GM21529 (cell line): ENCODE data around the gene P2RY14.

Experiments used
- ATAC-seq: cut with Tn5 transposase; IDR thresholded peaks from one replicate; pipeline ENCODE4 v1.9.1; 2021; ENCODE audit not compliant: unreplicated experiment

P2RY14 gene

DNA sequence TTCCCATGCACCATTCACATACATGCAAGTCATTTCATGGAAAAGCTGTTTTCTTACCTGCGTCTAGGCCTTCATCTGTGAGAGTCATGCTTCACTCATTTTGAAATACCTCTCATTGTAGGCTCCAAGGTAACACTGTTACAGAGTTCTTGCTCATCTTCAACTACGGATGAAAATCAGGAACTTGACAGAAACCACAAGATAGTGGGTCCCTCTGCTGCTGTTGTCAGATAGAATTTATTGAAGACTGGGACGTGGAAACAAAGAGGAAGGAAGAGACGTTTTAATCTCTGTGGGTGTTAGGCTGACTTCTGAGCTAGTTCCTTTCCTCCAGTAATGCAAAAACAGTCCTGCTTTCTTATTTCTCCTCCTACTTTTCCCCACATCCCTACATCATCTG is at the start of gene P2RY14:
Gene P2RY14, minus strand, starts transcription at position 313 of the 400 bp plus-strand sequence. CDS start 64,226 bp downstream, outside the sequence.
- no peak for ATAC-seq

DNA sequence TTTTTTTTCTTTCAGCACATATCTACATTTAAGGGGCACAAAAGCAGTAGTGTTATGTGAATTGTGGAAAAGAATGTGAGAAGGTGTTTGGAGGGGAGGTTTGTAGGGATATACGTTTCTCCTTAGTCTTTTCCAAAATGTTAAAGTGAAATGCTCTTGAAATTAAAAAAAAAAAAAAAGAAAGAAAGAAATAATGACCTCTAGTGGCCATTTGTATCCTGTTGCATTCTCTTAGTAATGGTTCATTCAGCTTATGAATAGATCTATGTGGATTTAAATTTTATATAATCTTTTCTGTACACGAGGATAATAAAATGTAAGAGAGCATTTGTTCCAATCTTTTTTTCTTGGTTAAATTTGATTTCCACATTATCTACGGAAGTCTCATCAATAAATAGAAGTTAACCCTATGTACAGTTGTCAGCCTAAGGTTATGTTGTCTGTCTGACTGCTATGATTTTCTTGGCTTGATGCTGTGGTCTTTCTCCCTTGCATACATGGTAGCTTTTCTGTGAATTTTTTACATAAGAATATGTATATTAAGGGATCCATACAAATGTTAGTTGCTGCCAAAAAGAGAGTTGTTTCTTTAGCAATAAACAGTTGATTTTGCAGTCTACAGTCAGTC is 49.3 kb upstream of the P2RY14 start:
- peak; percentile 56 for ATAC-seq

DNA sequence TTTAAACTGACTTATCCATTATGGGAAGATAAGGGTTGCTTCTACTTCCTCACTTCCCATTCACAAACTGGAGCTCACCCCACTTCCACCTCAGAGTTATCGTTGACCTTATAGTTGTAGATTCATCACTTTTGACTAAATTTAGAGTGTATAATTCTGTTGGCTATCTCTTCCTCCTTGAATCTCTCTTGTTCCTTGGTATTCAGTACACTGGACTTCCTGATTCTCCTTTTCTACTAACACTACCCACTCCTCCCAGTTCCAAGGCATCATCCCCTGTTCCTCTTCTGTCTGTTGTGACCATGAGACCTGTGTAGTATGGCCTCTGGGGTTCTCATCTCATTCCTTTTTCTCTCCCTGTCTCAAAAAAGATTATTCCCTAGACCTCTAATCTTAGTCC is 44.2 kb upstream of the P2RY14 start:
- ATAC-seq: no peak

DNA sequence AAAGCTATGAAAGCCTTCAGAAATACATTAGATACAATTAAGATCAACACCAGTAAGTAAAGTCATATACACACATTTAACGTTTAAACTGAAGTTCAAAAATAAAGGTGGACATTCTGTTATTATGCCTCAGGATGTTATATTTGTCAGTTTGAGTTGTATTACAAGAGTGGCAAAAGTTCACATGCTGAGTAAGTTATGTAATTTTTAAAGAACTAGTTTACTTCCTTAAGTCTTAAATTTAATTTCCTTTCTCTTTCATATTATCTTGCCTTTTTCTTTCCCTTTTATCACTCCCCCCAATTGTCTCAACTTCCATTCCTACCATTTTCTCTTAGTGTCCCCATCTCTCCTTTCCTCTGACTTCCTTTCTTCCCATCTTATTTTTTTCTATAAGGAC is 43.2 kb upstream of the P2RY14 start:
- ATAC-seq: no peak

DNA sequence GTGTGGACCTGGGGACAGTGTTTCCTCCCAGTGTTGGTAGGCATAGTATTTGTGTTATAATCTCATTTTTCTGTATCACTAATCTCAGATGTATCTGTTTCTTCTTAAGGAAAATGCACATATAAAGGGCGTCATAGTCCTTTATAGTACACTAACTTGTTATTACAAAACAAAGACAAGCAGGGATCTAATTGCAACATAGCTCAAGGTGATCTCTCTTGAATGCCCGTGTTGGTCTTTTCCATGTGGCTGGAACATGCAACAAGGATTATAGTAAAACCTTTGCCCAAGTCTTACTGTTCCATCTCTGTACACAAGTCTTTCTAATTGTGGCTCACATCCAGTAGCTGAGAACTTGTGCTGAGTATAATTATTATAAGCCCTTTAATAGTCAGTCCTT is 41.8 kb upstream of the P2RY14 start:
- no peak for ATAC-seq

DNA sequence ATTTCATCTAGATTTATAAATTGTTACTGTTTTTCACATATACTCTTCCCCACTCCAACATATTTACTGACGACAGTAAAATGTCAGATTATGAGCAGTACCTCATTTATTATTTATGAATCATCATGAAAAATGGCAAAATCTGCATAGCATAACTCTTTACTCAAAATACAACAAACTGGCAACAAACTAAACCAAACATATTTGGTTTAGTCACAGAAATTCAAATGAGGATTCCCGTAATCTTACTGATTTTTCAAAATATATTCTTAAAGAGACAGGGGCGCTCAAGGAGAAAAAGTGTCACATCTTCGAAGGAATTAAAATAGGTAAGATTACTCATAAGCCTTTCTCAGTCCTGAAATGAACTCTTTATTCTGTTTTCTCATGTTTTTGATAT is 41.3 kb upstream of the P2RY14 start:
- ATAC-seq: no peak

DNA sequence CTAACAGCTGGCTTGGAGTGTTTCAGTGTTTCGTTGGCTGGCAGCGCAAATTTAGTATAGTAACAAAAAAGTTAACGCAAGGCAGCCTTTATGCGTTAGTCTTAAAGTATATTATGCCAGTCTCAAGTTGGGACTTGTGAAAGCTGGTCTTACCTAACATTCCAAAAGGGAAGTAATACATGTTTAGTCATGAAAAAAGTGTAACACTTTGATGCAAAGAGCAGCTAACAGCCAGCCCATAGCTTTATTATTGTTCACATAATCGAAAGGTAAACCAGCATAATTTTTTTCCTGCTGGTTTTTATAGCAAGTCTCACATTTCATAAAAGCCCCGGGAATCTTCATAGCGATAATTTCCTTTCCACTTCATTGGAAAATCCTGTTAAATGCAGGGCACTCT is 40.6 kb upstream of the P2RY14 start:
- no peak for ATAC-seq

DNA sequence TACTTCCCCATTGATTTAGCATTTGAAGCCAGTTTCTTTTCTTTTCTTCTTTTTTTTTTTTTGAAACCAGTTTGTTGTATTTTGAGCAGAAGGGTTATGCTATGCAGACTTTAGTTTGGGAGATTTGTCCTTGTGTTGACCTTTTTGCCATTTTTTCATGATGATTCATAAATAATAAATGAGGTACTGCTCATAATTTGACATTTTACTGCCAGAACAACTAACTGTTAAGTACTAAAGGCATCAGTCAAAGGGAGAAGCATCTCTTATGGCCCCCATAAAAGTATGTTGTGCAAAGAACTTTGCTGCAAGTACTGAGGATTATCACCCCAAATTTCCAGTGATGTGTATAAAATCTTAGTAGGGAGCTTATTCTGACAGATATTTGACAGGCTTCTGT is 40.0 kb upstream of the P2RY14 start:
- ATAC-seq: no peak

DNA sequence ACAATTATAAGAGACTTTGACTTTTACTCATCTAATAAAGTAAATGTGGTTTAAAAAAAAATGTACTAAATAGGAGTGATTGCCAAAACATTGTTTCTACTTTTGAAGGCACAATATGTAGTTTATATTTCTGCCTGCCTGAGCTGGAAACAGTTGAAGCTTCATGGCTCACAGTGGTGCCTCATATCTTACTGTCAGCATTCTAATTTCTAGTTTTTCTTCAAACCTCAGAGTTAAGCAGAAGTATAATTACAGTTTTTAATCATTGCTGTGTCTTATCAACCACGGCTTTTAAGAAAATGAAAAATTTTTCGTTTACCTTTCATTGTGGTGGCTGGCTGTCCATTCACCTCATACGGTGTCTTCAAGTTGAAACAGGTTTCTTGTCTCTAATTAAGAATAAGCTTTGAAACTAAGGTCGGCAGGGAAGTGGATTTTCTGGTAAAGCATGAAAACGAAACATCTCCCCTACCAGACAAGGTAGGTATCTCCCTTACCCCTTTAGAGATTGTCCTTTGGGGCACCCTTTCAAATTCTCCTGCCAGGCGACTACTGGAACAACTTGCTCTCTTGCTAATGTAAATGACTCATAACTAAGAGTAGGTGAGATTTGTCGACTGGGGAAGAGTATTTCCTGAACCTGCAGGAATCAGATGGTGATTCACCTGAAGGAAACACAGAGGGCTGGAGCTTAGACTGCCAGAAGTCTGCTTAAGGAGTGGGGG is 38.1 kb upstream of the P2RY14 start, which contains the start of gene GPR87:
Gene GPR87, minus strand, starts transcription at position 554 of the 725 bp plus-strand sequence. CDS start 16,720 bp downstream, outside the sequence.
- peak; percentile 61 for ATAC-seq

DNA sequence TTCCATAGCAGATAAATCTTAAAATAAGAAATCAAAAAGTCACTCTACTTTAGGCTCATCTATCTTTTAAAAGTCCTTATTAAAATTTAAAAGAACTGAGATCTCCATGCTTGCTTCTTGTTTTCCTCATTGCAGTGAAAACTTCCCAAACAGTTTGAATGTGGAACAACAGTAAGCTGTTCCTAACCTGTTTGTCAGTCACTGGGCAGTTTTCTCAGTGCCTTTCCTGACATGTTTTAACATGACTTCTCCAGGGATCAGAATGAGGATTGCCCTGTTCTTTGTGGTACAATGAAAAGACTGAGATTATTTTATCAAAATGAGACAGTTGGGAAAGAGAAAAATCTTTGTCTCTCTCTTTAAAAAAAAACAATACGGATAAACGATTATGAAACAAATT is 37.5 kb upstream of the P2RY14 start:
- no peak for ATAC-seq

DNA sequence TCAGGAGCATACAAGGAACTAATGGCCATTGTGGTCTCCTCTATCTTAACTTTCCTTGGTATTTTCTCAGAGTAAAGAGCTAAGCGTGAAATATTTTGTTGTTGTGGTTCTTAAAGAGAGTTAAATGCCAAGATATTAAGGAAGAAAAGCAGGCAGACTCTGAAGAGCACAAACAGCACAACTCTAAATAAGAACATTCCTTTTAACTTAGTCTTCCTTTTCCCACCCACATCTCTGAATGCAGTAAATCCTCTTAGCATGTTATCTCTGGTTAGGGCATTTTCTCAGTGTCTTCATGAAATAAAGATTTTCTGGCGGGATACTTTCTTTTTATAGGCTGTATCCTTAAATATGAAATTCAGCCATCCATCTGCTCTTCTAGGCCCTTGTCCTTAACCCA is 36.8 kb upstream of the P2RY14 start:
- no peak for ATAC-seq

DNA sequence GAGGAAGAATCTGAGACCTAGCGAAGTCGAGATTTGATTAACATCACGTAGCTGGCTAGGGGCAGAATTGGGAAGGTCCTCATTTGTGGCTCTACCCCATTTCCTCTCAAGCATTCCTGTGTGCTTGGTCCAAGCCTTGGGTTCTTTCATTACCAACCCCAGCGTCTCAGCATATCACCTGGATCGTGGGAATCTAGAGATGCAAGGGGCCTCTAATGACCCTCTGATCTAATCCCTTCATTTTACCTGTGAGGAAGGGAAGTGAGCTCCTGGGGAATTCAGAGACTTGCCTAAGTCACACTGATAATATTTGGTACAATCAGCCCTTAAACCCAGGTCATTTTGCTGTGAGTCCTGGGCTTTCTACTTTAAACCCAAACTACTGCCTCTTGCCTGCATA is 36.3 kb upstream of the P2RY14 start:
- no peak for ATAC-seq

DNA sequence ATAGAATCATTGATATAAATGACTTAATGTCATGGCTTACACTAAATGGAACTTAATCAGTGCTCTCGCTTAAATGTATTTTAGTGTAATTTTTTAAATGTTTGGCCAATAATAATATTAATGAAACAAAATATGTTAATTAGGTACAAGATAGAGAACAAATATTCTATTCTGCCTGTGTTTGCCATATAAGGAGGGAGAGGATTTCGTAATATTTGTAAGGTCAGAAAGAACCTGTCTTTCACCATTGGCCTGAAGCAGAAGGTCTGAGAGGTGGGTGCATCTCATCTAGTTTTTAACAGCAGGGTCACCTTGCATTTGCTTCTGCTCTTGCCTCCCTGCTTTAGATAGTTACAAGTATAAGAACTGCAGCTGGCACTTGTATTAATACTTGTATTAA is 35.8 kb upstream of the P2RY14 start:
- ATAC-seq: no peak

DNA sequence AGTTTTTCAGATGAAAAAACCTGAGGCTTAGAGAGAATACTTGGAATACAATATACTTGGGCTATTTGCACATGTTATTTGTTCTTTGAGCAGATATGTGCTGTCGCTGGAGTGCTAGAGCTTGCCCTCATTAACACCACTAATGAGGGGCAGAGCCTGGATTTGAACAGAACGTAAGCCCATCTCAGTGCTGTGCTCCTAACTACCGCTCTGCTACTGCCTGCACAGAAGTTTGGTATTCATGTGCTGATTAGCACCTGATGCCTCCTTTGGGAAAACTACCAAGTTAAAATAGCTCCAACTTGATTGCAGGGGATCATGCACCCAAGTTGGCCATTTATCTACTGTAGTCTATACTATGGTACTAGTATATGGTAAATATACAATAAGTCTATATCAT is 34.6 kb upstream of the P2RY14 start:
- ATAC-seq: no peak

DNA sequence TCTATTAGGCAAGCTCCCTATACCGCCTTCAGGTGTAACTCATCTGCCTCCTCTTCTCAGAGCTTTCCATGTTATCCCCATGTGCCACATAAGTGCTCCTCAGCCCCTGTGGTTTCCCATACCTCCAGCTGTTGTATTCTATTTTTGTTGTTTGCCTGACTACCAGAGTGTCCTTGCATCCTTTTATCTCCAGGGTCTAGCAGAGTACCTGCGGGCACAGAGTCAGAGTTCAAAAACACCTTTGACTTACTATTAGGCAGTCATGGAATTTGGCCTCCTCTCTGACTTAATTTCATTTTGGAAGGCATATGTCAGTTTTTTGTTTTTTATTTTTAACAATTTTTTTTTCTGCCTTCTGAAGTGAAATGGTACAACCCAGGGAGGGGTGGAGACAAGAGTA is 31.2 kb upstream of the P2RY14 start:
- ATAC-seq: no peak

DNA sequence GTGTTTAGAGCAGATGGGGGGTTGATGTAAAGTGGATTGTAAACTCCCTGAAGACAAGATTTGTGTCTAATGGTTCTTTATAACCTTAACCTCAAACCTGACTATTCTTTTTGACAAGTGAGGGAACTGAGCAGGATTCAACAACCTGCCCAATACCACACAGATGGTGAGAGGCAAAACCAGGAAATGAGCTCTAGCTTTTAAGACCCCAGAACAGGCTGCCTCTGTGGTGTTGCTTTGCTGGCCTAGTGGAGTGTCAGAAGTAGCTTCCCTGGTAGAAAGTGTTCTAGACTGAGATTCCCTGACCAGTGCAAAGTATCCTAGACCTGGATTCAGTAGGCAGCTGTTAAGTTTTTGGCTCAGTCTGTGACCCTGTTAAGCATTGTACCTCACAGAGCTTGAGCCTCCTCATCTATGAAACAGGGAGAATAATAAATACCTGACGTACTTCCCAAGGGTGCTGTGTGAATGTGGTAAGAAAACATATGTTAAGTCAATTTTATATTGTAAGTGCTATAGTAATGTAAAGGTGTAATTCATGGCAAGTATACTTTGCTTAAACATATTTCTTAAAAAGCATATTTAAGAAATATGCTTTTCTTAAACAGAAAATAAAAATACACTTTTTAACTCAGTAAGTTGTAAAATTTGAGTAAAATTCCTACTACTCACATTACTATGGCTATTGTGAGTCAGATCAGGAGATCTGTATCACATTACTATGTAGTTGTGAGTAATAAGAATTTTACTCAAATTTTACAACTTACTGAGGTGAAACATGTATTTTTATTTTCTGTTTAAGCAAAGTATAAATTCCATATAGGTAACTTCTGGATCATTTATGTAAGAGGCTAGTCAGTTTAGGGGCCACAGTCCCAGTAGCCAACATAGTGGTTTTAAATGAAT is 29.5 kb upstream of the P2RY14 start:
- ATAC-seq: no peak

DNA sequence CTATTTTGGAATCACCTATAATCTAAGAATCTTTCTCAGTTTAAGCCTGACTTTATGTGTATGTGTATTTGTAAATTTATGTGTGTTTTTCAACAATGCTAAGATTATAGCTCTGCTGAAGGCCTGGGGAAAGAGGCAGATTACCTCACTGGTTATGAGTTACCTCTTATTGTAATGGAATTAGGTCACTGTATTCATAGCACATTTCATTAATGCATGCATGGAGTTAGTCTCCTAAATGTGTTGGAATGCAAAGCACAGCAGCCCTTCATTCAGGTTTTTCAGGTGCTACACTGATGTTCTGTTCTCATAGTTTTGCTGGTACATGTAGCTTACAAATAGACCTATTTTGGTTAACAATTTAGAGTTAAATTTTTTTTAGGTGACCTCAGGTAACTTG is 28.8 kb upstream of the P2RY14 start:
- ATAC-seq: no peak

DNA sequence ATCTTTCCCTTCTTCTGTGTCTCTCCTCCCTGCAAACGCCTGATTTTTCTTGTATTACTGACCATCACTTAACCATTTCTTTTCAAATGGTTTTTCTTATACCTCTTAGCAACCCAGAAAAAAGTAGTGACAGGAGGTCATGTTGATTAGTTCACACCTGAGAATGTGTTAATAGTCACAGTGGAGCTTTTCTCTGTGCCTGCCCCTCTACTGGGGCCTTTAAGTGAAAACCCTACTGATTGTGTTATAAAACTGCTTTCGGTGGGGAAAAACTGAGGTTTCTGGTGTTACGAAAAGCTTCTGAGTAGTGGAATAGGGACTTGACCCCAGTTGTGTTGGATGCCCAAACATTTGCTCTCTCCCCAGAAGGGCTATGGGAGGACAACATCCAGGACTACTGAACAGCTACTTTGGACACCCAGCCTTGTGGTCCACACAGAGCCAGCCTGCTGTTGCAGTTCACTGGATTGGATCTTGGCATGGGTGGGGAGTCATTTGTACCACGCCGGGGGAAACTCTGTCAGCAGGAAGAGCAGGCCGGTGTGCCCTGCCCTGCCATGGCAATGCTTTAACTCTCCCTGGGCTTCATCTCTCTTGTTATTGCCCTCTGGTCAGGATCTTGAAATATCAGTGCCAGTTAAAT is 27.9 kb upstream of the P2RY14 start:
- ATAC-seq: no peak

DNA sequence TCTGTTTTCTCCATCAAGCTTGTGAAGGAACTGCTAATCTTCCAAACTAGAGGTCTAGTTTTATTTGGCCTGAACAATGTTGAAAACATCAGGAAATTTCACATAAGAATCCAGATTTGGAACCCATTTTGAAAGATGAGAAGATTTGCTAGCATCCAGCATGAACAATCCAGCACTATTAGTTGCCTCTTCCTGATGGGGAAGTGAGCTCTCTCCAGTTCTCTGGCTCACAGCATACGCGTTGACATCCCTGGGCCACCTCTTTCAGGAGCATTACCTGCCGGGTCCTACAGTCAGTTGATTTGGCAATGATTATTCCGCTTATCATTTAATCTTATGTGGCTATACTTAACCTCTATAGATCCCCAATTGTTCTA is 27.4 kb upstream of the P2RY14 start:
- ATAC-seq: no peak

DNA sequence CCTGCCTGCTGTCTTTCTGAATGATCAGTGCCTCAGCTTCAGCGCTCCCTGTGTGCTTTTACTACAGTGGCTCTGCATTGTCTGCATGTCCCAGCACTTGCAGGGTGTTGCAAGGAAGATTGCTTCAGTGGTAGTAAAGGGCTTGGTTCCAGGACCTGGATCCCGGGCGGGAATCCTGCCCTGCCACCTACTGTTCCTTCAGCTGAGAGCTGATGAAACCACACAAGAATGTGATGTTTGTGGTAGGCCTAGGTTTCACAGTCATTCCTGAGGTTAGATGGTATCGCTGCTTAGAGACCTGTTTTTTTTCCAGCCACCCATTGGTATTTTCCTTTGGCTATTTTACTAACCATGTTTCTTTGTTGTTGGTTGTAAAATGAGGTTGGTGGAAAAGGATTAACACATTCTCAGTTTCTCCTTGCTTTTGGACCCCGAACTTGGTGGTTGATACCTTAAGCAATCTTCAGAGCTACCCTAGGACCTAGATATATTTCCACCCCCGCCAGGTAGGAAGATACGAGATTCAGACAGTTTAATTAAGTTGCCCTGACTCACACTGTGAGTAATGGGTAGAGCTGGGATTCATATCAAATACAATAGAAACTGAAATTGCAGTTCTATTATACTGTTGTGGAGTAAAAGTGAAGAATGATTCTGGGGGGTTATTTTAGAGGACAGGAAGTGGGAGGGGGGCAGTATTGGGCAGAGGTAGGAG is 26.9 kb upstream of the P2RY14 start:
- no peak for ATAC-seq

DNA sequence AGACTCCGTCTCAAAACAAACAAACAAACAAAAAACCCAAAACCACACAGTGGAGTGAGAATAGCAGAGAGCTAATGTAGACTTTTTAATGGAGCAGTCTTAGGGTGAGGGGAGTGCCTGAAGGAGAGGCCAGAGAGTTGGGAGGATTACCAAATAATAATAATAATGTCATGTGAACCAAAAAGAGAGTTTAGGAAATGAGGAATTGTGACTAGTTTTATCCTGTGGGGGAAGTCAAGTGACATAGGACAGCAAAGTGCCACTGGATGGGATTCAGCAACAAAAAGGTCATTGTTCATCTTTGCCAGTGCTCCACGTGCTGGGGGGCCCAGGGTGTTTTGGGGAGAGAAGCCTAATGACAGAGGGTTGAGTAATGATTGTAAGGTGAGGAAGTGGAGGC is 25.4 kb upstream of the P2RY14 start:
- no peak for ATAC-seq
